ENCODE measurements around the gene P4HB.

The P4HB gene

DNA sequence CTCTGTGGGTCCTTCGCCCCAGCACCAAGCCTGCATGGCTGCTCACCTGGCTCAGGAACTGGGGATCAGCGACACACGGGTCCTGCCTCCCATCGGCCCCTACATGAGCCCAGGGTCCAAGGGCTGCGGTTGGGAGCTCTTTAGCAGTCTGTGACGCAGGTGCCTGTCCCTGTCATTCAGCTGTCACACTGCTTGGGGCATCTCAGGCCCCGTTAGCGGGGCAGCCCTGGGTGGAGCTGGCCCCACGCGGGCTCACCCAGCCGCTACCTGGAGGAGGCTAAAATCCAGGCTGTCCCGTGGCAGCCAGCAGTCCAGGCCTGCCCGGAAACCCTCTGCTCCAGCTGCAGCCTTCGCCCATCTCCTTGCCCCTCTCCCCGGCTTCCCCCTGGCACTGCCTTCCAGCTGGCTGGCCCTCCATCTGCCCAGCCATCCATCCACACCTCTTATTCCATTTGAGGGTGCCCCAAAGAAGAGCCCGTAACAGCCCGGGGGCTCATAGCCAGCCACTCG, 53.1 kb downstream of the P4HB start:
- TF ChIP-seq CTCF (IDR thresholded peaks at IDR 0.05; ENCODE audit: control insufficient read depth, extremely low read depth, insufficient read depth), result no peak
- H3K4me3 ChIP-seq (ENCODE audit: low read depth, low read length), result no peak overlapping the region
- no peak for DNase-seq (ENCODE audit: low read depth)

GRCh38 chr17:81806461-81807209, 53.7 kb downstream of the P4HB start:
- DNase-seq (ENCODE audit: low read depth), result no peak
- H3K4me3 ChIP-seq (ENCODE audit: low read depth, low read length), result no peak overlapping the region
- no peak for TF ChIP-seq CTCF (IDR thresholded peaks at IDR 0.05; ENCODE audit: control insufficient read depth, extremely low read depth, insufficient read depth)

DNA sequence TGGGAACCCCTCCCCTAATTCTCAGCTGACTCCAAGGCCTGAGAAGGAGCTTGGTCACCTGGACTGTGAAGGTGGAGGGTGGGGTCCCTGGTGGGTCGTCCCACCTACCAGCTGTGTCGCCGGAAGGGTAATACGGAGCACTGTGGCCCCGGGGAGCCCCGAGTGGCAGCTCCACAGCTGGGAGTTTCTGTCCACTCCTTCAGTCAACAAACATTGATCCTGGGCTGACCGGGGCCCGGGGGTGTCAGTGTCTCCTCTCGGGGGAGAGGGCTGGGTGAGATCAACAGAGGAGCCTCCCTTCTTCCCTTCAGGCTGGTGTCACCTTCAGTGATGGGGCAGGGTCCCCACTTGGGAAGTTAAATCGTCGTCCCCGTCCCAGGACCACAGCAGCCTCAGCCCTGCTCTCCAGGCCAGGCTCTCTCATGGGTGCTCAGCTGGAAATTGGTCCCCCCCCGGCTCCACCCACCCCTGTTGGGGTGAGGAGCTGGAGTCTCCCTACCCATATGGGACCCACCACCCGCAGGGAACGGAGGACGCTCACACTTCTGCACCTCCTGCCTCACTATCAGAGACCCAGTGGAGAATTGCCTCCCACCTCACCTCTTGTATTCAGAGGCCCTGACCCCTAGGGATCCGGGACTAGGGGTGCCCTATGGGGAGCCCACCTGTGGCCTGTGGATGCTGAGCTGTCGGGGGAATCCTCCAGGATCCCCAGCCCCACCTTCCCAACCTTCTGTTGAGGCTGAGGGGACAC, 54.5 kb downstream of the P4HB start:
- TF ChIP-seq CTCF (IDR thresholded peaks at IDR 0.05; ENCODE audit: control insufficient read depth, extremely low read depth, insufficient read depth), result no peak
- DNase-seq (ENCODE audit: low read depth), result no peak
- H3K4me3 ChIP-seq (ENCODE audit: low read depth, low read length), result no peak overlapping the region

DNA sequence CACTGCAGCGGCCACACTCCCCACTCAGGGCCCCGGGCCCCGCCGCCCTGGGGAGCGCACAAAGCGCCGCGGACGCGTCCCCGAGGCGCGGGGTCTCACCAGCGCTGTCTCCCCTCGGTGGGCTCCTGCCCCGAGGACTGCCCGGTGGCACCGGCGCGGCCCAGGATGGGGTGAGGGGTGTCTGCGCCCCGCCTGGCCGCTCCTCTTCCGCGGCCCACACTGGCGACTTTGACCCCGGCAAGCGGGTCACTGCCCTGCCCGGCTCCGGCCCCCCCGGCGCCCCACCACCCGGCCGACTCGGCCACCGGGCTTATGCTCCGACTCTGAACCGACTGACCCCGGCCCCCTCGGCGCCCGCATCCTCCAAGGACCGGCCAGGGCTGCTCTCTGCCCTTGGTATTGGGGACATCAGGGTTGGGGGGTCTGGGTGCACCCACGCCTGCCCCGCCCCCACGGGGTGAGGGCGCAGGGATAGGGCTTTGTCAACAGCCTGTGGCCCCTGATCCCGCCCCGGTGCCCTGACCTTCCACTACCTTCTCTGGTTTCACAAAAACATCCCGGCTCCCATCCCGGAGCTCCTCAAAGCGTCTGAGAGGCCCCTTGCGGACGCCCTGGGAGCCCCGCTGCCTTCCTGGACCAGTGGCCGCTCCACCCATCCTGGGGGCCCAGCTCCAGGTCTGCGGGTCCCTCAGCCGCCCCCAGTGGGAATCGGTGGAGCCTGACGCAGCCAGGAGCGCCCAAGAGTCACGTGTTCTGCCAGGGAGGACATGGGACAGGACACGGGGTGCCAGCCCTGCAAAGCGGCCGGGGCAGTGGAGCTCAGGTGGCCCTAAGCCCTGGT, 55.6 kb downstream of the P4HB start:
- TF ChIP-seq CTCF (IDR thresholded peaks at IDR 0.05; ENCODE audit: control insufficient read depth, extremely low read depth, insufficient read depth), result no peak

GRCh38 chr17:81803728-81804558, 56.4 kb downstream of the P4HB start, which contains the start of gene GCGR:
GCGR (plus strand) TSS chr17:81804150; CDS start chr17:81809019, 4,869 bp downstream.
- TF ChIP-seq CTCF (IDR thresholded peaks at IDR 0.05; ENCODE audit: control insufficient read depth, extremely low read depth, insufficient read depth), result no peak
- no peak within 1 kb of the TSS for H3K4me3 ChIP-seq (ENCODE audit: low read depth, low read length)

More for the DNA sequence above, 55.6 kb downstream of the P4HB start:
- no peak overlapping the region for H3K4me3 ChIP-seq (ENCODE audit: low read depth, low read length)
- no peak for DNase-seq (ENCODE audit: low read depth)

More at GRCh38 chr17:81803728-81804558, 56.4 kb downstream of the P4HB start, which contains the start of gene GCGR:
- DNase-seq (ENCODE audit: low read depth), result no peak
